Activated CD8-positive, alpha-beta T cell treated with anti-CD3 and anti-CD28 coated beads for 36 hours (primary cell): ENCODE measurements around the gene FAR2. TPM values are rescaled to one million over a fixed set of nuclear protein-coding genes. Genes with fewer than 3 reads are reported as not detected.
"Not testable (repeated sequence)": the region's sequence is repeated elsewhere in the genome, so short reads cannot be mapped to it uniquely, and the experiment has no call there.

Experiments used
- ATAC-seq: fragments of 200-7000 bp; cut with Tn5 transposase; one replicate; pipeline ENCODE4 v1.10.0; 2021; ENCODE audit warnings: mild to moderate bottlenecking, moderate library complexity
- CTCF ChIA-PET: fragments of 350-600 bp; sonication (Branson Sonifier 250); formaldehyde crosslinking; loops from one replicate; lab custom pipeline; 2021; ENCODE audit warnings: antibody characterized with exemption; lab: Charles Lee
- POLR2A ChIA-PET: fragments of 350-600 bp; sonication (Branson Sonifier 250); formaldehyde crosslinking; loops from one replicate; lab custom pipeline; 2021; ENCODE audit warnings: antibody characterized with exemption; lab: Charles Lee
- DNase-seq: peaks from one replicate; pipeline ENCODE4 v3.0.0-alpha.2; 2020
- H3K27ac Mint-ChIP-seq: one replicate; pipeline ENCODE4 v1.8.0; 2021; ENCODE audit warnings: mild to moderate bottlenecking, mixed read lengths
- H3K27me3 Mint-ChIP-seq: one replicate; pipeline ENCODE4 v1.8.0; 2021; ENCODE audit warnings: mixed read lengths
- H3K36me3 Mint-ChIP-seq: one replicate; pipeline ENCODE4 v1.8.0; 2021; ENCODE audit warnings: low read depth, mixed read lengths
- H3K4me1 Mint-ChIP-seq: one replicate; pipeline ENCODE4 v1.8.0; 2021; ENCODE audit warnings: low read depth, mixed read lengths
- H3K4me3 Mint-ChIP-seq: one replicate; pipeline ENCODE4 v1.8.0; 2021; ENCODE audit warnings: mild to moderate bottlenecking, moderate library complexity, mixed read lengths
- H3K9me3 Mint-ChIP-seq: one replicate; pipeline ENCODE4 v1.8.0; 2021; ENCODE audit warnings: mixed read lengths
- intact Hi-C: fragments of 100-400 bp; cut with micrococcal nuclease; formaldehyde crosslinking; loops from one replicate; pipeline ENCODE4 v1.10.0; 2022
- total RNA-seq, 2 experiments: library from RNA; stranded (reverse); gene quantifications; one replicate each; pipeline ENCODE4 v1.2.3, GENCODE V29; 2021
- TF ChIP-seq, protein P1 (sequence below): fragments of 200-600 bp; IDR thresholded peaks from one replicate; pipeline ENCODE4 v1.8.0; 2022; ENCODE audit warnings: antibody characterized with exemption, mild to moderate bottlenecking

The FAR2 gene
- total RNA-seq, 2 experiments from 2014 or later: 6.0 to 7.0 TPM

DNA sequence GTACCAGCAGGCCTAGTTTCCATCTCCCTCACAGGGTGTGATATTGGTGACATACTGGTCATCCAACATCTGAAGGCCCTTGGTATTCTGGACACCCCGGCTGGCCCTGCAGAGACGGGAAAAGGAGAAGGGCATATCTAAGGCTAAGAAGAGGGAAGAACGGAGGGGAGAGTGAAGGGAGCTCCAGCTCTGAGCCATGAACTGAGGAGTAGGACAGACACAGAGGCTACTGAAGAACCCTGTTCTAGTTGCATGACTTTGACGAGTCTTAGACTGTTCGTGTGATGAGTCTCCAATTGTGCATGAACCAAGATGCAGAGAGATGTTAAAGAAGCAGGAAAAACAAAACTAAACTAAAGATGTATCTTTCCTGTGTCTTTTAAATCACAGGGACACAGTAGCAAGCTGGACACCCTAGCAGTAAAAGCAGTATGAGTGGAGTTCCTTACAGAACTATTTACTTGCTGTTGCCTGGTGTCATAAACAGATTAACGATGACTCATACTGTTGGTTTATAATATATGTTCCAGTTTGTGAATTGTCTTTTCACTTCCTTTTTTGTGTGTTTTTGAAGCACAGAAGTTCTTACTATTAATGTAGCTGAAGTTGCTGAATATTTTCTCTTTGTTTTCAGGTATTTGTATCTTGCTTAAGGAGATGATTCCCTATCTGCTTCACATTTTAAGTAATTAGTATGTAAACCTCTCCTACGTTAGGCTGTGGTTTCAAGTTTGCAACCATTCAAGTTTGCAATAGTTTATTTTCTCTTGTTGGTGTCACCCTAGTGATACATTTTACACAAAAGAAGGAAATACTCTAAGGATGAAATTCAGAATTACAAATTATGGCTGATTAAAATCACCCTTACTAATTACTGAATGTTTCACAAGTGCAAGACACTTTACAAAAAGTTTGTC lies 15.7 kb downstream of the FAR2 start:
- Mint-ChIP-seq H3K27ac (no peak overlapping the region), H3K9me3 (peaks cover 2% of the 10 kb centered on the region), H3K27me3 (no peaks in the 10 kb centered on the region), H3K4me3 (no peak overlapping the region), H3K4me1 (peaks cover 12% of the 10 kb centered on the region), H3K36me3 (no peaks in the 10 kb centered on the region)
- intact Hi-C loops: no loop called here
- CTCF ChIA-PET: interaction anchor here (1.0 to 1.4 kb wide), 2 partner anchors 76 to 153 kb away, joined by 3 read pairs; no protein-coding TSS in a partner anchor
- ATAC-seq (peak; percentile 60), DNase-seq (no peak)
- POLR2A ChIA-PET: interaction anchor here (0.8 kb wide), 1 partner anchor 178 kb away, joined by 3 read pairs; no protein-coding TSS in a partner anchor
- TF ChIP-seq, protein P1, sequence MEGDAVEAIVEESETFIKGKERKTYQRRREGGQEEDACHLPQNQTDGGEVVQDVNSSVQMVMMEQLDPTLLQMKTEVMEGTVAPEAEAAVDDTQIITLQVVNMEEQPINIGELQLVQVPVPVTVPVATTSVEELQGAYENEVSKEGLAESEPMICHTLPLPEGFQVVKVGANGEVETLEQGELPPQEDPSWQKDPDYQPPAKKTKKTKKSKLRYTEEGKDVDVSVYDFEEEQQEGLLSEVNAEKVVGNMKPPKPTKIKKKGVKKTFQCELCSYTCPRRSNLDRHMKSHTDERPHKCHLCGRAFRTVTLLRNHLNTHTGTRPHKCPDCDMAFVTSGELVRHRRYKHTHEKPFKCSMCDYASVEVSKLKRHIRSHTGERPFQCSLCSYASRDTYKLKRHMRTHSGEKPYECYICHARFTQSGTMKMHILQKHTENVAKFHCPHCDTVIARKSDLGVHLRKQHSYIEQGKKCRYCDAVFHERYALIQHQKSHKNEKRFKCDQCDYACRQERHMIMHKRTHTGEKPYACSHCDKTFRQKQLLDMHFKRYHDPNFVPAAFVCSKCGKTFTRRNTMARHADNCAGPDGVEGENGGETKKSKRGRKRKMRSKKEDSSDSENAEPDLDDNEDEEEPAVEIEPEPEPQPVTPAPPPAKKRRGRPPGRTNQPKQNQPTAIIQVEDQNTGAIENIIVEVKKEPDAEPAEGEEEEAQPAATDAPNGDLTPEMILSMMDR: no peak

DNA sequence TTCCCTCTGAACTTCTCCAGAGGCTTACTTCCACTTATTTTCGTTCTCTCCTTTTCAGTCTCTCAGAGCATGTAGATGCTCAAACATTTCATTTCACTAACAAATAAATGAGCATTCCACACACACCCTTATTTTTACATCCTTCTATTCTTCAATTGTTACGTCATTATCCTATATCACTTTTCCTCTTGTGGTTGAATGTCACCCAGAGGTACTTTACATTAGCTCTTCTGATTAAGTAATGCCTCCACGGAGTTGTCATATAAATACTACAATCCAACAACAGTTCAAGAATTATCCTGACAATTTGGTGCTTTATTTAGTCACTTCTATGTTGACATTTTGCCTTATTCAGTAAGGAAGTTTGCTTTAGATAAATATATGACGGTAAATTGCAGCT lies 18.4 kb downstream of the FAR2 start:
- Mint-ChIP-seq H3K9me3 (no peaks in the 10 kb centered on the region), H3K4me3 (no peak overlapping the region), H3K4me1 (peaks cover 2% of the 10 kb centered on the region), H3K27ac (no peak overlapping the region), H3K36me3 (no peaks in the 10 kb centered on the region), H3K27me3 (no peaks in the 10 kb centered on the region)
- intact Hi-C loops: no loop called here
- no peak for ATAC-seq
- TF ChIP-seq, protein P1: no peak
- DNase-seq: no peak
- ChIA-PET POLR2A (no interaction called here), CTCF (interaction anchor here (0.7 kb wide), 1 partner anchor 15 kb away, joined by 4 read pairs; no protein-coding TSS in a partner anchor)

DNA sequence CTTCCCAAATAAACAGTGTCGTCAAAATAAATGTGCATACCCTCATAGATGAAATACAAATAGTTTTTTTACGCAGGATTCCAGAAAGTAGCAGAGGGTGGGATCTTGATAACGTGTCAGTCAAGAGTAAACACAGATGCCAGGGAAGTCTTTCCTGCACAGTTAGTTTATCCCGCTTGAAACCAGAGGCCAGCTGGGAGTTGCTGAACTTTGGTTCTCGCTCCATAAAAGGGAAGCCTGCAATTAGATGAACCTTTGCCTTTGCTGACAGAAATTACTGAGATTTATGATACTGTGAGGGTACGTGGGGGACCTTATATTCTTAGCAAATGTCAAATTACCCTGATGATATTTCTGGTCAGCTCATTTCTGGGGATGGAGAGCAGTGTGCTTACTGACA lies 18.9 kb downstream of the FAR2 start:
- Mint-ChIP-seq H3K27ac (no peak overlapping the region), H3K9me3 (no peaks in the 10 kb centered on the region), H3K4me3 (no peak overlapping the region), H3K4me1 (peaks cover 2% of the 10 kb centered on the region), H3K27me3 (no peaks in the 10 kb centered on the region), H3K36me3 (no peaks in the 10 kb centered on the region)
- DNase-seq (no peak), ATAC-seq (no peak)
- CTCF ChIA-PET: interaction anchor here (0.7 to 1.2 kb wide), 2 partner anchors 15 to 16 kb away, joined by 3 to 4 read pairs; no protein-coding TSS in a partner anchor
- intact Hi-C loops: no loop called here
- POLR2A ChIA-PET: no interaction called here
- TF ChIP-seq, protein P1: no peak

DNA sequence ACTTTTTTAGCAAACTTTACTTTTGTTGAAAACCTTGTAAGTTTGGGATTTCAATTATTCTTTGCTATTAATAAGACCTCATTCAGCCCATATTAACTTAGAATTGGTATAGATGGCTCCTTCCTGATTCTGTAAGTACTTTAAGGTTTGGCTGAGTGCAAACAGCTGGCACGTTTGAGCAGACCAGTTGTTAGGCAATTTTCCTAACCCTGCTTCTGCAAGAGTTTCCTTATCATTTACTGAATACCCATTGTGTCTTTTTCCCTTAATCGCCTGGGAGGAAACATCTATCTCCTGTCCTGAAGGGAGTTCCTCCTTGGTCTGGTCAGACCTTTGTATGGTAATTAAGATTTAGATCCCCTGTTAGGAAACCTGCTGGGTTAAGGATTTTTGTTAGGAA lies 20.9 kb downstream of the FAR2 start:
- POLR2A ChIA-PET, H3K9me3 Mint-ChIP-seq, intact Hi-C loops, H3K27ac Mint-ChIP-seq, H3K36me3 Mint-ChIP-seq, ATAC-seq, DNase-seq, H3K4me3 Mint-ChIP-seq, H3K4me1 Mint-ChIP-seq, H3K27me3 Mint-ChIP-seq: not testable (repeated sequence)
- CTCF ChIA-PET: interaction anchor here (1.7 kb wide), 1 partner anchor 10 kb away, joined by 3 read pairs; no protein-coding TSS in a partner anchor

DNA sequence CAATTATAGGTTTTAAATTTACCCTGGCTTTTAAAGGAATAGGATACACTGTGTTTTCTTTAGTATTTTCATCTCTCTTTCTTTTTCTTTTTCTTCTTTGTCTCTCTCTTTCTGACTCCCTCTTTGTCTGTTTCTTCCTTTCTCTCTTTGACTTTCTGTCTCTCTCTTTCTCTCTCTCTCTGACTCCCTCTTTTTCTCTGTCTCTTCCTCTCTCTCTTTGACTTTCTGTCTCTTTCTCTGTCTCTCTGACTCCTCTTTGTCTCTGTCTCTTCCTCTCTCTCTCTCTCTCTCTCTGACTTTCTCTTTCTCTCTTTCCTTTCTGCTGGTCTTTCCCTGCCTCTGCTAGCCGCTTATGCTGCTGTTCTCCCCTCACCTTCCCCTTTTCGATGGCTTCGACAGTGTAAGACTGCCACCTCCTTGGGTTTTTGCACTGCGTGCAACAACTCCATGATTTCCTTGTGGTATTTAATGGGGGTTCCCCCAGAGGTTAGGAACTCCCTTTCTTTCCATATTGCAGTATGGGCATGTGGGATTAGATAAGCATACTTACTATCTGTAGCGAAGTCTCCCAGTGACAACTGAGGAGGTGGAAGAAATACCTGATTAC lies 21.5 kb downstream of the FAR2 start:
- CTCF ChIA-PET: interaction anchor here (1.7 kb wide), 1 partner anchor 11 kb away, joined by 3 read pairs; no protein-coding TSS in a partner anchor
- ATAC-seq, POLR2A ChIA-PET: not testable (repeated sequence)

More for the DNA sequence above, 21.5 kb downstream of the FAR2 start:
- intact Hi-C loops, H3K36me3 Mint-ChIP-seq, H3K4me3 Mint-ChIP-seq, DNase-seq, H3K9me3 Mint-ChIP-seq, H3K27me3 Mint-ChIP-seq, H3K27ac Mint-ChIP-seq, H3K4me1 Mint-ChIP-seq: not testable (repeated sequence)
